Breast epithelium (tissue), 3 donors: ENCODE results near the gene ZNF57.

Source experiments
- POLR2A ChIP-seq: fragments of 450-650 bp; IDR thresholded peaks from one replicate; pipeline ENCODE4 v1.6.1; 2016; ENCODE audit warnings: antibody characterized with exemption, mild to moderate bottlenecking, moderate library complexity
- POLR2AphosphoS5 ChIP-seq, 3 donors: sonication (generic); formaldehyde crosslinking; IDR thresholded peaks; one replicate each; pipeline ENCODE4 v1.6.1; 2017; ENCODE audit warnings: antibody characterized with exemption in 3 of 3
- TF ChIP-seq, protein P1 (sequence below), 3 donors: fragments of 450-650 bp; IDR thresholded peaks; one replicate each; pipeline ENCODE4 v1.5.1; 2016 to 2017; ENCODE audit warnings: antibody characterized with exemption in 3 of 3, mild to moderate bottlenecking in 3 of 3, moderate library complexity in 3 of 3

DNA sequence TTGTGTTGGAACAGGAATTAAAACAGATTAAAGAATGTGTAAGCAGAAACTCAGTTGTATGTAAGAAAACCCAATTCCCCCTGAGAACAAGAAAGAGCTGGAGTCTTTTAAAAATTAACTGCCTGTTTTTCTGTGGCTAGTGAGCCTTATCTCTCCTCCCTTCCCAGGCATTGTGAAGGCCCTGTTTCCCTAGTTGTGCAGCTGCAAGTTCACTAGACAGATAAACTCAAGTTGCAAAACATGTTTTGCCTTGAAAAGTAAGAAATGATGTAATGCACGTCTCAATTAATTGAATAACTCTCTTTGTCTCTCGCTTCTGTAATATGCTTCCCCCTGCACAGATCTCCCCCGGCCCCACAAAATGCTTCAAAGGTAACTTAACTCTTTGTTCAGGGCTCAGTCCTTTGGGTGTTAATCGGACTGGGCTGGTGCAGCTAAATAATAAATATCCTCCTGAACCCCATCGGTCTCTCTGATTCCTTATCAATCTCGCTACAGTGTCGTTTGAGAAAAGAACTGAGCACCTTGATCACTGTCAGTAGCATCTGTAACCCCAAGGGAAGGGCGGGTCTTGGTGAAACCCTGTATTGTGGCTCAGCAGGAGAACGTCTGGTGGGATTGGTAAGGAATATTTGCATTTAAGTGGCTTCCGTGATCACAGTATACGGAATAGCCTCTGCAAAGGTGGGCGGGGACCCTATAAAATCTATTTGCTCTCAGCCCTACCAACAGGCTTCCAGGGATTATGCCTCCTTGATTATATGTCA lies 35.2 kb upstream of the ZNF57 start:
- TF ChIP-seq, protein P1, sequence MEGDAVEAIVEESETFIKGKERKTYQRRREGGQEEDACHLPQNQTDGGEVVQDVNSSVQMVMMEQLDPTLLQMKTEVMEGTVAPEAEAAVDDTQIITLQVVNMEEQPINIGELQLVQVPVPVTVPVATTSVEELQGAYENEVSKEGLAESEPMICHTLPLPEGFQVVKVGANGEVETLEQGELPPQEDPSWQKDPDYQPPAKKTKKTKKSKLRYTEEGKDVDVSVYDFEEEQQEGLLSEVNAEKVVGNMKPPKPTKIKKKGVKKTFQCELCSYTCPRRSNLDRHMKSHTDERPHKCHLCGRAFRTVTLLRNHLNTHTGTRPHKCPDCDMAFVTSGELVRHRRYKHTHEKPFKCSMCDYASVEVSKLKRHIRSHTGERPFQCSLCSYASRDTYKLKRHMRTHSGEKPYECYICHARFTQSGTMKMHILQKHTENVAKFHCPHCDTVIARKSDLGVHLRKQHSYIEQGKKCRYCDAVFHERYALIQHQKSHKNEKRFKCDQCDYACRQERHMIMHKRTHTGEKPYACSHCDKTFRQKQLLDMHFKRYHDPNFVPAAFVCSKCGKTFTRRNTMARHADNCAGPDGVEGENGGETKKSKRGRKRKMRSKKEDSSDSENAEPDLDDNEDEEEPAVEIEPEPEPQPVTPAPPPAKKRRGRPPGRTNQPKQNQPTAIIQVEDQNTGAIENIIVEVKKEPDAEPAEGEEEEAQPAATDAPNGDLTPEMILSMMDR (IDR thresholded peaks at IDR 0.05): no peak
- TF ChIP-seq POLR2A (no peak), POLR2AphosphoS5 (IDR thresholded peaks at IDR 0.05) (no peak)
